Endothelial cell (in vitro differentiated cells): Measurements from ENCODE around the gene LAPTM4A. TPM values are rescaled to one million over a fixed set of nuclear protein-coding genes. Genes with fewer than 3 reads are reported as not detected.
A peak's percentile ranks its signal among the peaks of the same experiment; 100 is the strongest.

Experiments used
- DNase-seq: peaks from one replicate; pipeline ENCODE4 v3.0.0; 2021; ENCODE audit warnings: low spot score
- H3K27ac Mint-ChIP-seq: one replicate; pipeline ENCODE4 v1.8.0; 2021; ENCODE audit warnings: mixed read lengths, inconsistent platforms; ENCODE audit not compliant: unreplicated experiment
- H3K27me3 Mint-ChIP-seq: one replicate; pipeline ENCODE4 v1.8.0; 2021; ENCODE audit warnings: mild to moderate bottlenecking, moderate library complexity, mixed read lengths, inconsistent platforms; ENCODE audit not compliant: unreplicated experiment
- H3K36me3 Mint-ChIP-seq: one replicate; pipeline ENCODE4 v1.8.0; 2021; ENCODE audit warnings: mild to moderate bottlenecking, low read depth, mixed read lengths, inconsistent platforms; ENCODE audit not compliant: unreplicated experiment
- H3K4me1 Mint-ChIP-seq: one replicate; pipeline ENCODE4 v1.8.0; 2021; ENCODE audit warnings: mild to moderate bottlenecking, mixed read lengths, inconsistent platforms; ENCODE audit not compliant: unreplicated experiment
- H3K4me3 Mint-ChIP-seq: one replicate; pipeline ENCODE4 v1.8.0; 2021; ENCODE audit warnings: mild to moderate bottlenecking, mixed read lengths, inconsistent platforms; ENCODE audit not compliant: unreplicated experiment
- H3K9me3 Mint-ChIP-seq: one replicate; pipeline ENCODE4 v1.8.0; 2021; ENCODE audit warnings: mixed read lengths, inconsistent platforms; ENCODE audit not compliant: unreplicated experiment
- total RNA-seq: library from RNA; stranded (reverse); fragmentation: NEBNext Ultra II Directional; extraction: Animal tissue kit (Norgen Biotek cat#: 25700); gene quantifications from one replicate; pipeline ENCODE4 v1.2.1, GENCODE V29; 2021; ENCODE audit not compliant: unreplicated experiment
- TF ChIP-seq, protein P1 (sequence below): fragments of 200-600 bp; sonication (generic); IDR thresholded peaks from one replicate; pipeline ENCODE4 v1.5.0; 2021; ENCODE audit warnings: antibody characterized with exemption; ENCODE audit not compliant: unreplicated experiment

Gene LAPTM4A
- total RNA-seq, 1 donor from 2014 or later, result 264 TPM

DNA sequence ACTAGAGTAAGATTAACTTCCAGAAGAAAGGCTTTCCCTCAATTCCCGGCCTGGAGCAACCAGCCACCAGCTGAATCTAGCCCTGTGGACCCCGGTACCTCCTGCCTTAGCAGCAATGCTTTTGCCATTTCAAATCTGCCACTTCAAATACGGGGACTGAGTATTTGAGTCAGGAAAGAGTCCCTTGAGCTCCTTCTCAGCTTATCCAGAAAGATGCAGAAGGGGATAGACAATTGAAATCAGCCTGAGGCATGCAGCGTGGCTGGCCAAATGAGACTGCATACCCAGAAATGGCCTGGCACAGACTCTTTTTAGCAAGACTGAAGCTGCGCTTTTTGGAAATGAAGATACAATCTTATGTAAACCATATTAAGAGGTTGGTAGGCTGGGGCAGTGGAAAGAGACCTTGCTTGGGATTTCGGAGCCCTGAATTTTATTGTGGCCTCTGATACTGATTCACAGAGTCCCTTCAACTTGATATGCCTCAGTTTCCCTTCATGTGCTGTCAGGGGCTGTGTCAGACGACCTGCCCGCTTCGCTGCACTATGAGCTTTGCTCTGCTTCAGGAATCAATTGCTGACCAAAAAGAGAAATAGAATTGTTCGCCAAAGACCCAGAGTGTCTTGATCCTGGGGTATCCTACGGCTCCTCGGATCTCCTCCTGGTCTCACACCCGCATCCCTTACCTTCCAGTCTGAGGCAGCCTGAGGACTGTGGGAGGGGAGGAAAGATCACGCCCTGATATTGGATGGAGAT is 40.0 kb downstream of the LAPTM4A start:
- Mint-ChIP-seq H3K4me1 (peaks cover 14% of the 10 kb centered on the region), H3K27ac (no peak overlapping the region), H3K27me3 (peaks cover 4% of the 10 kb centered on the region), H3K36me3 (no peaks in the 10 kb centered on the region), H3K4me3 (peak overlapping the region; percentile 82), H3K9me3 (no peaks in the 10 kb centered on the region)
- TF ChIP-seq, protein P1, sequence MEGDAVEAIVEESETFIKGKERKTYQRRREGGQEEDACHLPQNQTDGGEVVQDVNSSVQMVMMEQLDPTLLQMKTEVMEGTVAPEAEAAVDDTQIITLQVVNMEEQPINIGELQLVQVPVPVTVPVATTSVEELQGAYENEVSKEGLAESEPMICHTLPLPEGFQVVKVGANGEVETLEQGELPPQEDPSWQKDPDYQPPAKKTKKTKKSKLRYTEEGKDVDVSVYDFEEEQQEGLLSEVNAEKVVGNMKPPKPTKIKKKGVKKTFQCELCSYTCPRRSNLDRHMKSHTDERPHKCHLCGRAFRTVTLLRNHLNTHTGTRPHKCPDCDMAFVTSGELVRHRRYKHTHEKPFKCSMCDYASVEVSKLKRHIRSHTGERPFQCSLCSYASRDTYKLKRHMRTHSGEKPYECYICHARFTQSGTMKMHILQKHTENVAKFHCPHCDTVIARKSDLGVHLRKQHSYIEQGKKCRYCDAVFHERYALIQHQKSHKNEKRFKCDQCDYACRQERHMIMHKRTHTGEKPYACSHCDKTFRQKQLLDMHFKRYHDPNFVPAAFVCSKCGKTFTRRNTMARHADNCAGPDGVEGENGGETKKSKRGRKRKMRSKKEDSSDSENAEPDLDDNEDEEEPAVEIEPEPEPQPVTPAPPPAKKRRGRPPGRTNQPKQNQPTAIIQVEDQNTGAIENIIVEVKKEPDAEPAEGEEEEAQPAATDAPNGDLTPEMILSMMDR, result no peak
- DNase-seq, result no peak

DNA sequence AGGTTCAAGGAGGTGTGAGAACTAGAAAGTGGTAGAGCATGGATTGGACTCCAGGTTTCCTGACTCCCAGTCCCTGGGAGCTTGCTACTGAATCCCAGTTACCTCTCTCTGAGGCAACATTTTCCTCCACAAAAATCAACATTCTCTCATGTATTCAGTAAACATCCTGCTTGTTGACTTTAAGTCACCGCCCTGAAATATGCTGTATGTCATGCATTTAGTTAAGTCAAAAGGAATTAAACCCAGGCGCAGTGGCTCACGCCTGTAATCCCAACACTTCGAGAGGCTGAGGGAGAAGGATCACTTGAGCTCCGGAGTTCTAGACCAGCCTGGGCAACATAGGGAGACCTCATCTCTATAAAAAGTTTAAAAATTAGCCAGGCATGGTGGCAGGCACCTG is 42.7 kb downstream of the LAPTM4A start:
- DNase-seq, result no peak
- TF ChIP-seq, protein P1, result no peak
- no peaks in the 10 kb centered on the region for H3K36me3 Mint-ChIP-seq
- H3K9me3 Mint-ChIP-seq, result no peaks in the 10 kb centered on the region
- H3K4me1 Mint-ChIP-seq, result peaks cover 12% of the 10 kb centered on the region
- no peak overlapping the region for H3K27ac Mint-ChIP-seq
- H3K27me3 Mint-ChIP-seq, result peaks cover 4% of the 10 kb centered on the region
- no peak overlapping the region for H3K4me3 Mint-ChIP-seq

DNA sequence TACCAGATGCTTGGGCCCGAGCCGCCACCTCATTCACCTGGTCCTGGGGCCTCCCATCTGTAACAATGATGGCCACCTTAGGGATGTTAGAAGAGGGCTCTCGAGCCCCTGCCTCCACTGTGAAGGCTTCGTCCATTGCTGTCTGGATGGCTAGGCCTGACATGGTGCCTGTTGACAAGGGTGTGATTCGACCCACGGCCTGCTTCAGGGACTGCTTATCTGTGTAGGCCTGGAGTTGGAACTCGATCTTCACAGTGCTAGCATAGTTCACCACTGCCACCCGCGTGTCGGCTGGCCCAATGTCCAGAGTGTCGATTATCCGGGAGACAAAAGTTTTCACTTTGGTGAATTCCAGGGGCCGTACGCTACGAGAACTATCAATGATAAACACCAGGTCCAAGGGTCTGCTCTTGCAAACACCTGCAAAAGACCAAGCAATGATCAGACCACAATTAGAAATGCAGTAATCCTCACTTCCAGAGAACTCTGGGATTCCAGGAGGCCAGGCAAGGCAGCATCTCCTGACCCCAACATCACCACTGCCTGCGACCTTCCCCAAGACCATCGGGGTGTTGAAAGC is 45.4 kb downstream of the LAPTM4A start:
- Mint-ChIP-seq H3K4me1 (no peaks in the 10 kb centered on the region), H3K4me3 (no peak overlapping the region), H3K36me3 (no peaks in the 10 kb centered on the region), H3K9me3 (no peaks in the 10 kb centered on the region), H3K27me3 (peaks cover 4% of the 10 kb centered on the region), H3K27ac (no peak overlapping the region)
- DNase-seq, result no peak
- TF ChIP-seq, protein P1, result no peak

DNA sequence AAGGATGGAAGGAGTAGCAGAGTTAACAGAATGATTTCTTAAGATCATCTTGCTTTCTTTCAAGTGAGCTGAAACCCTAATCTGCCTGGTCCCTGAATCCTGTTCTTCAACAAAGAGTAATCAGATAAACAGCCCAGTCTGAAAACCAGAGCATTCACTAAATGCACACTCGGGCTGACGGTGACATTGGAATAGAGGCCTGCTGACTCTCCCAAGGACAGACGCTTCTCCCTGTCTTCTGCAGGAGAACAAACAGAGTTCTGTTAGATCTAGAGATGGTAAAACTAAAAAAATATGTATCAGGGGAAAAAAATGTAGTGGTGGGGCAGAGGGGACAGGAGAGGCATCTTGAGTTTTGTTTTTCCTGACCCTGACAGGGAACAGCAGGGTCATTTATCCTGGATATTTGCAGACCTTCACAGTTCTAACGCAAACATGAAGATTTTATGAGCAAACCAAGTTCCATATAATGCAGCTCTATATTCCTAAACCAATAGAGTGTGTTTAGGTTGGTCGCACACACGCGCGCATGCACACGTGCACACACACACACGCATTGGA is 46.3 kb downstream of the LAPTM4A start:
- peaks cover 4% of the 10 kb centered on the region for H3K27me3 Mint-ChIP-seq
- H3K27ac Mint-ChIP-seq, result no peak overlapping the region
- DNase-seq, result no peak
- TF ChIP-seq, protein P1, result no peak
- no peak overlapping the region for H3K4me3 Mint-ChIP-seq
- no peaks in the 10 kb centered on the region for H3K9me3 Mint-ChIP-seq
- H3K36me3 Mint-ChIP-seq, result no peaks in the 10 kb centered on the region
- no peaks in the 10 kb centered on the region for H3K4me1 Mint-ChIP-seq

DNA sequence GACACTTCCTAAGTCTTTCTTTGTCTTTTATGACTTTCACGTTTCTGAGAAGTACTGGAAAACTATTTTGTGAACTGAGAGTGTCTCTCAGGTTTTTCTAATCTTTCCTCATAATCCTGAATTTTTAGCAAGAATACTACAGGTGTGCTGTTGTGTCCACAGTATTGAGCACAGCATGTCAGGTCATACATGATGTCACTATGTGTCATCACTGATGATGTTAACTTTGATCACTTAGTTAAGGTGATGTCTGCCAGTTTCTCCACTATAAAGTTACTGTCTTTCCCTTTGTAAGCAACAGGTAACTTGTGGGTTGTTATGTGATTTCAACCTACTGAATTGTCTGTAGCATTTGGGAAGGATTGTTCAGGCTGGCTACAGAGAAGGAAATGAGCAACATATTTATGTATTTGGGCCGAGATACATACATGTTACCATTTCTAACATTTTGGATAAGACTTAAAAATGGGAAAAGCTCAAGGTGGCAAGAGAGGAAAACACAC is 50.0 kb downstream of the LAPTM4A start:
- no peak for DNase-seq
- TF ChIP-seq, protein P1, result no peak
- Mint-ChIP-seq H3K27ac (no peak overlapping the region), H3K9me3 (no peaks in the 10 kb centered on the region), H3K4me1 (no peaks in the 10 kb centered on the region), H3K36me3 (no peaks in the 10 kb centered on the region), H3K4me3 (no peak overlapping the region), H3K27me3 (no peaks in the 10 kb centered on the region)
